ENCODE data around the gene KRTAP19-2. TPM values are rescaled to one million over a fixed set of nuclear protein-coding genes. Genes with fewer than 3 reads are reported as not detected.

The KRTAP19-2 gene
- total RNA-seq, 1 donor from 2014 or later = not detected

GRCh38 chr21:30497065-30497464, 9.8 kb upstream of the KRTAP19-2 start, which contains the start of gene KRTAP19-4:
Gene KRTAP19-4, minus strand, starts transcription at chr21:30497165. Its CDS starts 55 bp downstream, at chr21:30497110.
- no peaks in the 10 kb centered on the region for H3K9me3 Mint-ChIP-seq (ENCODE audit: unreplicated experiment)
- no peak for TF ChIP-seq CTCF (IDR thresholded peaks at IDR 0.05; ENCODE audit: partially characterized antibody, unreplicated experiment)
- no peaks in the 10 kb centered on the region for H3K36me3 Mint-ChIP-seq (ENCODE audit: unreplicated experiment)
- no peak within 1 kb of the TSS for H3K4me3 Mint-ChIP-seq (ENCODE audit: unreplicated experiment)
- H3K27ac Mint-ChIP-seq (ENCODE audit: unreplicated experiment) = no peak within 1 kb of the TSS
- DNase-seq = no peak
- H3K4me1 Mint-ChIP-seq (ENCODE audit: low read depth, unreplicated experiment) = no peaks in the 10 kb centered on the region
- no peaks in the 10 kb centered on the region for H3K27me3 Mint-ChIP-seq (ENCODE audit: unreplicated experiment)

GRCh38 chr21:30491963-30492428, 4.8 kb upstream of the KRTAP19-2 start, which contains the start of gene KRTAP19-3:
Gene KRTAP19-3, minus strand, starts transcription at chr21:30492013. Its CDS starts 56 bp downstream, at chr21:30491957.
- no peaks in the 10 kb centered on the region for H3K27me3 Mint-ChIP-seq (ENCODE audit: unreplicated experiment)
- DNase-seq = no peak
- no peaks in the 10 kb centered on the region for H3K36me3 Mint-ChIP-seq (ENCODE audit: unreplicated experiment)
- no peaks in the 10 kb centered on the region for H3K9me3 Mint-ChIP-seq (ENCODE audit: unreplicated experiment)
- no peak within 1 kb of the TSS for H3K4me3 Mint-ChIP-seq (ENCODE audit: unreplicated experiment)
- H3K27ac Mint-ChIP-seq (ENCODE audit: unreplicated experiment) = no peak within 1 kb of the TSS
- TF ChIP-seq CTCF (IDR thresholded peaks at IDR 0.05; ENCODE audit: partially characterized antibody, unreplicated experiment) = no peak
- no peaks in the 10 kb centered on the region for H3K4me1 Mint-ChIP-seq (ENCODE audit: low read depth, unreplicated experiment)

- Mint-ChIP-seq H3K4me3 (ENCODE audit: unreplicated experiment) (no peak overlapping the region), H3K9me3 (ENCODE audit: unreplicated experiment) (no peaks in the 10 kb centered on the region)
- no peak for DNase-seq
These were observed 1.1 kb downstream of the KRTAP19-2 start for GRCh38 chr21:30486180-30486579.

GRCh38 chr21:30482130-30482529, 5.1 kb downstream of the KRTAP19-2 start:
- no peak overlapping the region for H3K27ac Mint-ChIP-seq (ENCODE audit: unreplicated experiment)
- H3K4me3 Mint-ChIP-seq (ENCODE audit: unreplicated experiment) = no peak overlapping the region
- H3K9me3 Mint-ChIP-seq (ENCODE audit: unreplicated experiment) = no peaks in the 10 kb centered on the region
- H3K27me3 Mint-ChIP-seq (ENCODE audit: unreplicated experiment) = peaks cover 2% of the 10 kb centered on the region
- no peak for DNase-seq
- no peaks in the 10 kb centered on the region for H3K36me3 Mint-ChIP-seq (ENCODE audit: unreplicated experiment)
- H3K4me1 Mint-ChIP-seq (ENCODE audit: low read depth, unreplicated experiment) = no peaks in the 10 kb centered on the region
- TF ChIP-seq CTCF (IDR thresholded peaks at IDR 0.05; ENCODE audit: partially characterized antibody, unreplicated experiment) = no peak

More at GRCh38 chr21:30486180-30486579, 1.1 kb downstream of the KRTAP19-2 start:
- H3K36me3 Mint-ChIP-seq (ENCODE audit: unreplicated experiment) = no peaks in the 10 kb centered on the region
- H3K4me1 Mint-ChIP-seq (ENCODE audit: low read depth, unreplicated experiment) = no peaks in the 10 kb centered on the region
- H3K27ac Mint-ChIP-seq (ENCODE audit: unreplicated experiment) = no peak overlapping the region
- H3K27me3 Mint-ChIP-seq (ENCODE audit: unreplicated experiment) = peaks cover 2% of the 10 kb centered on the region
- no peak for TF ChIP-seq CTCF (IDR thresholded peaks at IDR 0.05; ENCODE audit: partially characterized antibody, unreplicated experiment)

- Mint-ChIP-seq H3K36me3 (ENCODE audit: unreplicated experiment) (no peaks in the 10 kb centered on the region), H3K4me1 (ENCODE audit: low read depth, unreplicated experiment) (no peaks in the 10 kb centered on the region), H3K27me3 (ENCODE audit: unreplicated experiment) (peaks cover 2% of the 10 kb centered on the region), H3K9me3 (ENCODE audit: unreplicated experiment) (no peaks in the 10 kb centered on the region), H3K27ac (ENCODE audit: unreplicated experiment) (no peak within 1 kb of the TSS), H3K4me3 (ENCODE audit: unreplicated experiment) (no peak within 1 kb of the TSS)
- no peak for TF ChIP-seq CTCF (IDR thresholded peaks at IDR 0.05; ENCODE audit: partially characterized antibody, unreplicated experiment)
- DNase-seq = no peak
These were observed 7.1 kb downstream of the KRTAP19-2 start, which contains the start of gene KRTAP19-1 for GRCh38 chr21:30480145-30480544. Gene KRTAP19-1, minus strand, starts transcription at chr21:30480367. Its CDS starts 50 bp downstream, at chr21:30480317.
